Smooth muscle cell (in vitro differentiated cells): ENCODE data around the gene SMAD7. TPM values are rescaled to one million over a fixed set of nuclear protein-coding genes. Genes with fewer than 3 reads are reported as not detected.

Experiments used
- DNase-seq: peaks from one replicate; lab custom pipeline; 2025; ENCODE audit not compliant: unreplicated experiment; lab: John Stamatoyannopoulos, UW
- H2AFZ ChIP-seq: fragments of 200-600 bp; sonication (generic); 2 replicates; pipeline ENCODE4 v1.6.0; 2016; ENCODE audit warnings: antibody characterized with exemption, low read depth, mild to moderate bottlenecking
- H3F3A ChIP-seq: fragments of 200-600 bp; sonication (generic); 2 replicates; pipeline ENCODE4 v1.6.0; 2017; ENCODE audit warnings: antibody characterized with exemption, low read depth
- H3K27ac ChIP-seq: fragments of 200-600 bp; sonication (generic); 2 replicates; pipeline ENCODE4 v1.5.1; 2016; ENCODE audit warnings: low read depth, mild to moderate bottlenecking
- H3K27me3 ChIP-seq: fragments of 200-600 bp; sonication (generic); 2 replicates; pipeline ENCODE4 v1.6.1; 2016; ENCODE audit warnings: low read depth, mild to moderate bottlenecking
- H3K36me3 ChIP-seq: fragments of 200-600 bp; sonication (generic); 2 replicates; pipeline ENCODE4 v1.5.1; 2016; ENCODE audit warnings: low read depth
- H3K4me1 ChIP-seq: fragments of 200-600 bp; sonication (generic); 2 replicates; pipeline ENCODE4 v1.5.1; 2016; ENCODE audit warnings: low read depth
- H3K4me2 ChIP-seq: fragments of 200-600 bp; sonication (generic); 2 replicates; pipeline ENCODE4 v1.6.0; 2016; ENCODE audit warnings: mild to moderate bottlenecking
- H3K4me3 ChIP-seq: fragments of 200-600 bp; sonication (generic); 2 replicates; pipeline ENCODE4 v1.5.1; 2016; ENCODE audit warnings: mild to moderate bottlenecking
- H3K79me2 ChIP-seq: fragments of 200-600 bp; sonication (generic); 2 replicates; pipeline ENCODE4 v1.6.0; 2016; ENCODE audit warnings: low read depth, mild to moderate bottlenecking
- H3K9ac ChIP-seq: fragments of 200-600 bp; sonication (generic); 2 replicates; pipeline ENCODE4 v1.6.0; 2016; ENCODE audit warnings: low read depth
- H3K9me3 ChIP-seq: fragments of 200-600 bp; sonication (generic); replicated peaks from 2 replicates; pipeline ENCODE4 v1.5.1; 2016; ENCODE audit warnings: low read depth
- H4K20me1 ChIP-seq: fragments of 200-600 bp; sonication (generic); 2 replicates; pipeline ENCODE4 v1.6.0; 2016; ENCODE audit warnings: low read depth
- WGBS: methylation state at CpG from one replicate; pipeline ENCODE4 v1.1.7; 2016; ENCODE audit warnings: low lambda C conversion rate; 5-methylcytosine and 5-hydroxymethylcytosine counted together
- polyA plus RNA-seq: library from polyadenylated mRNA; unstranded; fragments of >200 nt; fragmentation: Nextera tagmentation; extraction: Ambion mirVana; gene quantifications from 2 replicates; pipeline ENCODE4 v1.2.1, GENCODE V29; 2016
- total RNA-seq: library from RNA; depleted of rRNA; stranded (reverse); fragments of >200 nt; gene quantifications from 2 replicates; pipeline ENCODE4 v1.2.3, GENCODE V29; 2014
- TF ChIP-seq, protein P1 (sequence below): fragments of 200-600 bp; sonication (generic); IDR thresholded peaks from 2 replicates; pipeline ENCODE4 v1.5.1; 2017; ENCODE audit warnings: borderline replicate concordance, mild to moderate bottlenecking, antibody characterized with exemption; ENCODE audit not compliant: insufficient read depth, poor library complexity, severe bottlenecking

The SMAD7 gene
- total and polyA plus RNA-seq, 2 experiments from 2014 or later, result 114 to 134 TPM

DNA sequence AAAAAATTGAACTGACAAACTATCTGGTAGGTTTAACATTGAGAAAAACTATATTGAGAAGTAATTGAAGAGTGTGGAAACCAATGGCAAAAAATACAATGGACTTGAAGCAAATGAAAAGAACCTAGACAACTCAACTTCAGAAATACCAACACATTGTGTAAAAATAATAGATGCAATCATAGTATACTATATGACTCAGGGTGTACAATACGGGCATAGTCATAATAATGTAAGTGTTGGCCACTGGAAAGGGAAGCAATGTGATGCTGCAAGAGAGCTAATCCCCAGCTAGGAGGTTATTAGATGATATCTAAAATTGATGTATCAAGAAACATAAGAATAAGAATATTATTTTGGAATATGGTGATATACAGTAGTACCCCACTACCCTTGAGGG lies 45.3 kb downstream of the SMAD7 start:
- Histone ChIP-seq H3K36me3 (no peaks in the 10 kb centered on the region), H3K4me2 (no peak overlapping the region), H3K4me1 (peaks cover 4% of the 10 kb centered on the region), H3K27me3 (no peaks in the 10 kb centered on the region), H2AFZ (no peak overlapping the region), H3K79me2 (peaks cover 18% of the 10 kb centered on the region), H3K9ac (no peak overlapping the region), H3K4me3 (no peak overlapping the region), H3F3A (peaks cover 38% of the 10 kb centered on the region), H3K9me3 (no peaks in the 10 kb centered on the region), H3K27ac (peak overlapping the region; percentile 99), H4K20me1 (no peaks in the 10 kb centered on the region)
- WGBS, result 76% methylated on average over 1 of the region's 1 CpG
- TF ChIP-seq, protein P1, sequence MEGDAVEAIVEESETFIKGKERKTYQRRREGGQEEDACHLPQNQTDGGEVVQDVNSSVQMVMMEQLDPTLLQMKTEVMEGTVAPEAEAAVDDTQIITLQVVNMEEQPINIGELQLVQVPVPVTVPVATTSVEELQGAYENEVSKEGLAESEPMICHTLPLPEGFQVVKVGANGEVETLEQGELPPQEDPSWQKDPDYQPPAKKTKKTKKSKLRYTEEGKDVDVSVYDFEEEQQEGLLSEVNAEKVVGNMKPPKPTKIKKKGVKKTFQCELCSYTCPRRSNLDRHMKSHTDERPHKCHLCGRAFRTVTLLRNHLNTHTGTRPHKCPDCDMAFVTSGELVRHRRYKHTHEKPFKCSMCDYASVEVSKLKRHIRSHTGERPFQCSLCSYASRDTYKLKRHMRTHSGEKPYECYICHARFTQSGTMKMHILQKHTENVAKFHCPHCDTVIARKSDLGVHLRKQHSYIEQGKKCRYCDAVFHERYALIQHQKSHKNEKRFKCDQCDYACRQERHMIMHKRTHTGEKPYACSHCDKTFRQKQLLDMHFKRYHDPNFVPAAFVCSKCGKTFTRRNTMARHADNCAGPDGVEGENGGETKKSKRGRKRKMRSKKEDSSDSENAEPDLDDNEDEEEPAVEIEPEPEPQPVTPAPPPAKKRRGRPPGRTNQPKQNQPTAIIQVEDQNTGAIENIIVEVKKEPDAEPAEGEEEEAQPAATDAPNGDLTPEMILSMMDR, result no peak
- no peak for DNase-seq

- Histone ChIP-seq H3K36me3 (no peaks in the 10 kb centered on the region), H3K4me3 (no peak overlapping the region), H3F3A (peaks cover 35% of the 10 kb centered on the region), H3K4me2 (peak overlapping the region; percentile 66), H3K27me3 (no peaks in the 10 kb centered on the region), H3K79me2 (peaks cover 18% of the 10 kb centered on the region), H3K4me1 (peaks cover 4% of the 10 kb centered on the region), H4K20me1 (no peaks in the 10 kb centered on the region), H3K9me3 (no peaks in the 10 kb centered on the region), H3K27ac (peak overlapping the region; percentile 99), H3K9ac (no peak overlapping the region), H2AFZ (no peak overlapping the region)
- DNase-seq, result no peak
- TF ChIP-seq, protein P1, result no peak
- 71% methylated on average over 3 of the region's 3 CpGs for WGBS
Observed at GRCh38 chr18:48904847-48905394, 45.8 kb downstream of the SMAD7 start.

DNA sequence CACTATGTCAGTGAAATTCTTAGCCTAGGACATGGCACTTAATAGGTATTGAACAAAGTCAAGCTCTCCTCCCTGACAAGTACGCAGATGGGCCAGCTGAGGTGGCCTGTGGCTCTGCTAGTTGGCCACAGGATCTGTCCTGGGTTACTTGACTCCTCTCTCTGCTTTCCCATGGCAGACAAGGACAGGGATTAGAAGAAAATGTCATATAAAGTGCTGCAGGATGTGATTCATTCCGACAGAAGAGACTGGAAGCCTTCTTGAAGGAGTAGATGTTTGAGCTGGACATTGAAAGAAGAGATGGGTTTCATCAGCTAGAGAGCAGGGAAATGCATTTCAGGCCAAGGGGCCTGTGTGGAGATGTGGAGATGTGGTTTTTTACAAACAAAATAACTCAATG lies 46.7 kb downstream of the SMAD7 start:
- Histone ChIP-seq H3F3A (peaks cover 33% of the 10 kb centered on the region), H3K79me2 (peaks cover 18% of the 10 kb centered on the region), H2AFZ (no peak overlapping the region), H3K4me2 (peak overlapping the region; percentile 66), H3K9me3 (no peaks in the 10 kb centered on the region), H3K9ac (peak overlapping the region; percentile 93), H3K27me3 (no peaks in the 10 kb centered on the region), H3K36me3 (no peaks in the 10 kb centered on the region), H3K27ac (peak overlapping the region; percentile 99), H3K4me3 (no peak overlapping the region), H3K4me1 (peaks cover 4% of the 10 kb centered on the region), H4K20me1 (no peaks in the 10 kb centered on the region)
- 27% methylated on average over 2 of the region's 2 CpGs for WGBS
- TF ChIP-seq, protein P1, result no peak
- no peak for DNase-seq

- peak overlapping the region; percentile 93 for H3K9ac ChIP-seq
- no peak overlapping the region for H2AFZ ChIP-seq
- peaks cover 18% of the 10 kb centered on the region for H3K79me2 ChIP-seq
- TF ChIP-seq, protein P1, result no peak
- H3K4me1 ChIP-seq, result peaks cover 4% of the 10 kb centered on the region
- no peak overlapping the region for H3K4me3 ChIP-seq
- H3K27ac ChIP-seq, result peak overlapping the region; percentile 99
- no peaks in the 10 kb centered on the region for H3K9me3 ChIP-seq
- no peak for DNase-seq
- H4K20me1 ChIP-seq, result no peaks in the 10 kb centered on the region
- H3K36me3 ChIP-seq, result no peaks in the 10 kb centered on the region
- H3K4me2 ChIP-seq, result peak overlapping the region; percentile 66
- peaks cover 39% of the 10 kb centered on the region for H3F3A ChIP-seq
- 55% methylated on average over 8 of the region's 8 CpGs for WGBS
- H3K27me3 ChIP-seq, result no peaks in the 10 kb centered on the region
Observed at GRCh38 chr18:48902856-48903601, 47.7 kb downstream of the SMAD7 start.
